Vagina (tissue), 2 donors: ENCODE data around the gene SDCBP2.

Source experiments
- POLR2A ChIP-seq, 2 donors: fragments of 450-650 bp; IDR thresholded peaks; one replicate each; pipeline ENCODE4 v1.6.1; 2017; ENCODE audit warnings: antibody characterized with exemption in 2 of 2, mild to moderate bottlenecking in 2 of 2, moderate library complexity in 2 of 2
- POLR2AphosphoS5 ChIP-seq, 2 donors: sonication (generic); formaldehyde crosslinking; IDR thresholded peaks; one replicate each; pipeline ENCODE4 v1.9.0; 2017; ENCODE audit warnings: antibody characterized with exemption in 2 of 2, mild to moderate bottlenecking in 2 of 2, low read depth in 1 of 2; ENCODE audit not compliant: insufficient read depth in 1 of 2
- TF ChIP-seq, protein P1 (sequence below), 3 experiments: fragments of 450-650 bp in 2 of 3; fragments of 200-600 bp in 1 of 3; sonication (generic) in 1 of 3; IDR thresholded peaks; one replicate each; pipeline ENCODE4 v1.5.1; 2017 to 2019; ENCODE audit warnings: antibody characterized with exemption in 3 of 3, mild to moderate bottlenecking in 2 of 3, moderate library complexity in 2 of 3

GRCh38 chr20:1323256-1323655 is 5.7 kb downstream of the SDCBP2 start:
- TF ChIP-seq POLR2AphosphoS5 (IDR thresholded peaks at IDR 0.05; ENCODE audit: insufficient read depth in 1 of 2, low read depth in 1 of 2) = no peak
- TF ChIP-seq, protein P1, sequence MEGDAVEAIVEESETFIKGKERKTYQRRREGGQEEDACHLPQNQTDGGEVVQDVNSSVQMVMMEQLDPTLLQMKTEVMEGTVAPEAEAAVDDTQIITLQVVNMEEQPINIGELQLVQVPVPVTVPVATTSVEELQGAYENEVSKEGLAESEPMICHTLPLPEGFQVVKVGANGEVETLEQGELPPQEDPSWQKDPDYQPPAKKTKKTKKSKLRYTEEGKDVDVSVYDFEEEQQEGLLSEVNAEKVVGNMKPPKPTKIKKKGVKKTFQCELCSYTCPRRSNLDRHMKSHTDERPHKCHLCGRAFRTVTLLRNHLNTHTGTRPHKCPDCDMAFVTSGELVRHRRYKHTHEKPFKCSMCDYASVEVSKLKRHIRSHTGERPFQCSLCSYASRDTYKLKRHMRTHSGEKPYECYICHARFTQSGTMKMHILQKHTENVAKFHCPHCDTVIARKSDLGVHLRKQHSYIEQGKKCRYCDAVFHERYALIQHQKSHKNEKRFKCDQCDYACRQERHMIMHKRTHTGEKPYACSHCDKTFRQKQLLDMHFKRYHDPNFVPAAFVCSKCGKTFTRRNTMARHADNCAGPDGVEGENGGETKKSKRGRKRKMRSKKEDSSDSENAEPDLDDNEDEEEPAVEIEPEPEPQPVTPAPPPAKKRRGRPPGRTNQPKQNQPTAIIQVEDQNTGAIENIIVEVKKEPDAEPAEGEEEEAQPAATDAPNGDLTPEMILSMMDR (IDR thresholded peaks at IDR 0.05) = no peak
- no peak for TF ChIP-seq POLR2A (IDR thresholded peaks at IDR 0.05)
